GM19328 (cell line): ENCODE data around the gene TNFAIP8L2.

Experiments
- ATAC-seq: cut with Tn5 transposase; IDR thresholded peaks from one replicate; pipeline ENCODE4 v1.9.1; 2021; ENCODE audit warnings: mild to moderate bottlenecking, moderate library complexity; ENCODE audit not compliant: unreplicated experiment

The TNFAIP8L2 gene

DNA sequence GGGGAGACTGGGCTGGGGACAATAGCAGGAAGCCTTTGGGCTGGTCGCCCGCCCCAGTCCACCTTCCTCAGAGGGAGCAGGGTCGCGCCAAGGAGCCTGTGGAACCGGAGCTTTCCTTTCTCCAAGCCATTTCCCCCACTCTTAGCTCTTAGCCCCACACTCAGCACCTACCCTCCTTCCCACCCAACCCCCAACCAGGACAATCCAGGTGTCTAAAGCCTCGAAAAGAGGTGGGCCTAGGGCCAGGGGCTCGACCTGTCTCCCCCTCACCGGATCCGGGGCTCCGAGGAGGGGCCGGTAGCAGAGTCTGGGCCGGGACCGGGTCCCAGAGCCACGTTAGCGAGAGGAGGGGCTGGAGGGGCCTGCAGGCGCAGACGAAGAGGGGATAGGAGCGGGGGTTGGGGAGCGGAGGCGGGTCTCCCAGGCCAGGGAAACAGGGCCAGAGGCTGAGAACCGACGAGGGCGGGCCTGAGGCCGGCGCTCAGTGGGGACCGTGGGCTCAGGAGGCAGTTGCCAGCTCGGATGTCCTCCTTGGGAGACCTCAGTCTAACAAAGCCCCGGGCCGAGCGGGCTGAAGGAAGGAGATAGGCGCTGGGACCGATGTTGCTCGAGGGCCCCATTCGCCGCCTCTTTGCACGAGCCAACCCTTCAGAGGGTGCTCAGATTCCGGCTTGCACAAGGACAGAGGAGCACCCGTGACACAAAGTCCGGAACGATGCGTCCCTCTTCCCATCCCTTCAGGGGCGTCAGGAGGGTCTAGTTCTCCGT, 11.0 kb upstream of the TNFAIP8L2 start:
- no peak for ATAC-seq

DNA sequence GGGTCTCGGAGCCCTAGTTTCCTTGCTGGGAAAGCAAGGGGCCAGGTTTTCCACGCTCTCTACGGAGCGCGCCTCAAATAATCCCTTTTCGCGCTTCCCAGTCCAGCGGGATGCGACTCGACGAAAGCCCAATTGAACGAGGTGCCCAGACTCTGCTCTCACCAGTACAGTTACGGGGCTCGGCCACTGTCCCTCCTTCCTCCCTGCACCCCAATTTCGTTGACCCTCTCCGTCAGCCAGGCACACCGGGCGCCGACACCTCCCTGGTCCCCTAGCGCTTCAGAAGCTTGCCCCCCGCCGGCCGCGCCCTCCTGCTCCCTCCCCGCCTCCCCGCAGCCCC, 10.4 kb upstream of the TNFAIP8L2 start:
- ATAC-seq, result no peak

DNA sequence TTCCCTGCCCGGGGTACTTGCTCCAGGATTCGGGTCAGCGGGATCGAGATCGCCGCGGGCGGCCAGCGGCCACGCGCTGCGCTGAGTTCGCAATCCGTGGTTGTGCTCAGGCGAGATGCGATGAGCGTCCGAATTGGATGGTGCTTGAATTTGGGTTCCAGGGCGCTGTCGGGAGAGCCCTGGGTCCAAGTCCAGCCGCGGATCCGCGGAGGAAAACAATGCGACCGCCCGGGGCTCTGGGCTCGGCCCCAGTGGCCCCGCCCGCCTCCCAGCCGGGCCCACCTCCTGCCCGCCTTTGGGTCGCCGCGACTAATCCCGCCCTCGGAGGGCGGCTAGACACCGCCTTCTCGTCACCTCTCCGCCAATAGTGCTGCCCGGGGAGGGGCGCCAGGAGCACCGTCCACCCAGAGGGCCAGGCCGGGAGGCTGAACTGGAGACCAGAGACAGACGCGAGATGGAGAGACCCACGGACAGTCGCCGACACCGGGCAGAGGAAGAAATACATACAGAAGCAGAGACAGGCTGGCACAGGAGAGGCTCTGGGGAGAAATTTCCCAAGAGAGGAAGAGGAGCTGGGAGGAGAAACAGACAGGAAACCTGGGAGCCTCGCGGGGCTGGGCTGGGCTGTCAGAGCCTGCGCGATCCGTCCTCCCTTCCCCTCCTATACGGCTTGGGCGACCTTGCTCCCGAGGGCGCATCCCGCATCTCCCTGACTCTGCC, 9.9 kb upstream of the TNFAIP8L2 start, which contains the start of gene SEMA6C:
SEMA6C (minus strand) TSS at position 220 of the 720 bp plus-strand sequence. CDS start 4,010 bp downstream, outside the sequence.
- ATAC-seq, result peak; percentile 98

DNA sequence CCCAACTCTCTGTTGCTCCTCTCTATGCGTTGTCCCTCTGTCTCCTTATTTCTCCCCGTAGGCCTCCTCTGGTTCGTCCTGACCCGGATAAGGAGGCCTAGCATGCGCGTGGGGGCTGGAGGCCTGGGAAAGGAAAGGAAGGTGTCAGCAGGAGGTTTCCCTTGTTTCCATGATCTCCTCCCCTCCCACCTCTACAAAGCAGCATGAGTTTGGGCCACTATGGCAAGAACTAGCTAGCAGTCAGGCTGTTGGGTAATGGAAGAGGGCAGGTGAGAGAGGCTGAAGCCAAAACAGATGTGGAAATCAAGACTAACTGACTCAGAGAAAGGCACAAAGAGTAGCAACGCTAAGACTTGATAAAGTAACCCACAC, 9.3 kb upstream of the TNFAIP8L2 start:
- no peak for ATAC-seq

DNA sequence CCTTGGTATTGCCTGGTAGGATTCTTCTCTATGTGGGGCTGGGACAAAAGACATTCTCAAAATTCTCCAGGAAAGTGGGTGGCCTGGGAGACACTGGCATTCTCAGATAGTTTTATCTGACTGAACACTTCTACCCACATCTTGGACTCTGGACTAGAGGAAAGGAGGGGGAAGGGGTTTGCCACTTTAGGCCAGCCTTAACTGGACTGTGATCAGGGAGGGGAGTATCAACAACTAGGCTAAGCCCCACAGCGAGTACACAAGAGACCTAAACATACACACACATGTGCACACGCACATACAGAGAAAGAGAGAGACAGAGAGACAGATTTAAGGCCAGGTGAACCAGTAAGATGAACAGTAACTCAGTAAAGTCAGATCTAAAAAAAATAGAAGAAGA, 8.8 kb upstream of the TNFAIP8L2 start:
- no peak for ATAC-seq

DNA sequence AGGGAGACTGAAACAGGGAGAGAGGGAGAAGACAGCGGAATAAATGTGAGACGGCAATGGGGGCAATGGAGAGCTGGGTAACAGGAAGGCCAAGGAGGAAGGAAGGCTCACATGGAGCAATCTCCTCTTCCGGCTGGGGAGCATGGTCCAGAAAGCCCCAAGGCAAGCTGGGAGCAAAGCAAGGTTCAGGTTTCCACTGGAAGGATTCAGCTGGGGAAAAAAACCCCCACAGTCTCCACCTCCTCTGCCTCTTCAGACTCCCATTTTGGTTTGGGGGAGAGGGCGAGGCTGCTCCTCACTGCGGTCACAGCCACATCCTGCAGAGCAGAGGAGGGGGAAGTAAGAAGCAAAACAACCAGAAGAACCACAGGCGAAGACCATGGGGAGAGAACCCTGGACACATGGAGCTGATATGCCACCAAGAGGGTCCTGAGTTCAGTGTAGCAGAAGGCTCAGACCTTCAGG, 650 bp downstream of the TNFAIP8L2 start:
- ATAC-seq, result no peak

DNA sequence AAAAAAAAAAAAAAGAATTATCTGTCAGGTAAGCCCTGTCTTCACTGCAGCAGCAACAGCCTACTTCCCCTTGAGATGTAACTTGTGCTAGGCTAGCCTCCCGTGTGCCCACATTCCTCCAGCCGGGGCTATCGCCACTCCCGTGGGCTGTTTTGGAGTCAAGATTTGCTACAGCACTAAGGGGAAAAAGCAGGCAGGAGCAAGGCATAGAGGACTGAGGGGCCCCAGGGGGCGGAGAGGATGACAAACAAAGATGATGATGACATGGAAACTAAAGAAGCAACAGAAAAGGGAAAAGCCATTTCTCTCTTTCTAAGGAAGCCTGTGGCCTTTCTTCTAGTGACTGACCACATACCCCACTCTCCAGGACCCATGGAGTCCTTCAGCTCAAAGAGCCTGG, 1.9 kb downstream of the TNFAIP8L2 start:
- ATAC-seq, result no peak

DNA sequence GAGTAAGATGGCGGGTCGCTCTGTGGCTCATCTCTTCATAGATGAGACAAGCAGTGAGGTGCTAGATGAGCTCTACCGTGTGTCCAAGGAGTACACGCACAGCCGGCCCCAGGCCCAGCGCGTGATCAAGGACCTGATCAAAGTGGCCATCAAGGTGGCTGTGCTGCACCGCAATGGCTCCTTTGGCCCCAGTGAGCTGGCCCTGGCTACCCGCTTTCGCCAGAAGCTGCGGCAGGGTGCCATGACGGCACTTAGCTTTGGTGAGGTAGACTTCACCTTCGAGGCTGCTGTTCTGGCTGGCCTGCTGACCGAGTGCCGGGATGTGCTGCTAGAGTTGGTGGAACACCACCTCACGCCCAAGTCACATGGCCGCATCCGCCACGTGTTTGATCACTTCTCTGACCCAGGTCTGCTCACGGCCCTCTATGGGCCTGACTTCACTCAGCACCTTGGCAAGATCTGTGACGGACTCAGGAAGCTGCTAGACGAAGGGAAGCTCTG, 2.4 kb downstream of the TNFAIP8L2 start:
- no peak for ATAC-seq

DNA sequence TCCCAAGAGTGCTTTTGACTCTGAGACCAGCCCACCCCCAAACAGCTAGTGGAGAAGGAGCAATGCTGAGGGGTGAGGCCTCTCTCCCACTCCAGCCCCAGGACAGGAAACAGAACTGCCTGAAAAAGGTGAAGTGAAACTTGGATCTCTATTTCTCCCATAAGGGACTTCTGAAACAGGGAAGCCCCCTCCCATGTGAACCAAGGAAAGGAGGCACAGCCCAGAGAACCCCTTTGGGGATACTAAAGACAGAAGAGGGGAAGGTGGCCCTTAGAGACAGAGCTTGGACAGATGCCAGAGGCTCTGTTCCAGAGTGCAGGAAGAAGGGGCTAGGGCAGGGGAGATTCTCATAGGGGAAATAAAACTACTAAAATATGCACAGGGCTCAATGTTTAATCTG, 2.9 kb downstream of the TNFAIP8L2 start:
- ATAC-seq, result no peak

DNA sequence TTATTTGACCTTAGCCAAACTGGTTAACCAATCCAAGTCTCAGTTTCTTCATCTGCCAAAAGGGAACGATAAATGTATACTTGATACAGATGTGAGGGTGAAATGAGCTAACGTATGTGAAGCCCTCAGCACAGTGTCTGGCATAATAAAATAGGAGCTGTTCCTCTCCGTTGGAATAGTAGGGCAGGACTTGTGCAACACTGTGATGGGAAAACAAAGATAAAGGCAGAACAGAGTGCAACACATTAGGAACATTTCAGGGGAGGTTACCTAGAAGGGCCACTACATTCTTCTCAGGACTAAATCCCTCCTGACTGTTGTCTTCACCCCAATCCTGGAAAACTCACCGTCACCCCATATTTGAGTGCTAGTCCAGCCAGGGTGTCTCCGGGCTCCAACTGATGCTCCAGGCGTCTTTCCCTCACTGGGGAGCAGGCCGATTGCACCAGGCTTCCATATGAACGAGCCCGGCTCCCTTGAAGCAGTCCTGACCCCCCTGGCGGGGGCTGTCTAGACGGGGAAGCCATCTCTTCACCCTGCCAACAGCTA, 8.4 kb downstream of the TNFAIP8L2 start:
- no peak for ATAC-seq

DNA sequence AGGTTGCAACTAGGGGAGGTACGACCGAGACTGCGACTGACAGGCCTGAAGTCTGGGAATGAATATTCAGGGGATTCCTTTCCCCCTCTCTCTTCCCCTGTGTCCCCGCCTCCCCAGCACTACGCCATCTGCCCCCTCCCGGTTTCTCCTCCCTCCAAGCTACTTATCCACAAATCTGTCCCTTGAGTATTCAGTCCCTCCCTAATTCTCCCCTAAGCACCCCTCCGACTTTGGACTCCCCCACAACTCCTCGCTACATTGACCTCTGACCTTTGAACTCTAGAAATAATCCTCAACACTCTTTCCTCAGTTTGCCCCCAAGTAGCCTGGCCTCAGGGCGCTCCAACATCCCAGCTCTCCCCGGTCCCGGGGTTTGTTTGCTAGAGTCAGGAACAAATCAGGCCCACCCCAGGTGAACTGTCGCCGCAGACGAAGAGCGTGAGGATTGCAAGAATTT, 8.9 kb downstream of the TNFAIP8L2 start:
- ATAC-seq, result no peak

DNA sequence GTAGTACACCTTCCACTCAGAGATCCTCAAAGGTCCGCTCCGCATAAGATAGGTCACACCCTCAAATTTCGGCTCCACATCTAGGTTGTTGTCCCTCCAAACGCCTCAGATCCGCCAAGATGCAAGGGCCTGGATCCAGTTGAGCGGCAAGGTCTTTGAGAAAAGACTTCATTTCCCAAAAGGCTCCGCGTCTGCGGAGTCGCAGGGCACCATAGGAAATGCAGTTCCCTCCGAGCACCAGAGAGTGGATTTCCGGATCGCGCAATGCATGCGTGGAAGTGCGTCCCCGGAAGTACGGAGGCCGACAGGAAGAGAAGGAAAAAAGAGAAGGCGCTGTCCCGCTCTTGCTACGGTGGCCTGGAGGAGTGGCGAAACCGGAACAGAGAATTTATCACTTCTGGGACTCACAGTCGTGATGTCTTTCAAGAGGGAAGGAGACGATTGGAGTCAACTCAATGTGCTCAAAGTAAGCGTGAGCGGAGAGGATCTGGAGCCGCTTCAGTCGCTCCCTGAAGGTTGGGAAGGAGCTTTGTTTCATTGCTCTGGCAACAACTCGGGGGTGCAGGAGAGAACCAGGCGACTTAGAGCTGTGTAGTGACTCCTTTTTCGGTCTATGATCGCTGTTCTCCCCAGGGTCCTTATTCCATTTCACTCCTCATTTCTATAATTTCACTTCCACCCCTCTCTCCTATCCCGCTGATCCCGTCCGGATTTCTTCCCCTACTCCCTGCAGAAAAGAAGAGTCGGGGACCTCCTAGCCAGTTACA, 9.5 kb downstream of the TNFAIP8L2 start, which contains the start of the genes LYSMD1 and SCNM1:
LYSMD1 (minus strand) TSS at position 165 of the 767 bp plus-strand sequence. CDS start 644 bp downstream, outside the sequence.
SCNM1 (plus strand) TSS at position 407 of the 767 bp plus-strand sequence; CDS start at position 416, 9 bp downstream.
- peak; percentile 85 for ATAC-seq

DNA sequence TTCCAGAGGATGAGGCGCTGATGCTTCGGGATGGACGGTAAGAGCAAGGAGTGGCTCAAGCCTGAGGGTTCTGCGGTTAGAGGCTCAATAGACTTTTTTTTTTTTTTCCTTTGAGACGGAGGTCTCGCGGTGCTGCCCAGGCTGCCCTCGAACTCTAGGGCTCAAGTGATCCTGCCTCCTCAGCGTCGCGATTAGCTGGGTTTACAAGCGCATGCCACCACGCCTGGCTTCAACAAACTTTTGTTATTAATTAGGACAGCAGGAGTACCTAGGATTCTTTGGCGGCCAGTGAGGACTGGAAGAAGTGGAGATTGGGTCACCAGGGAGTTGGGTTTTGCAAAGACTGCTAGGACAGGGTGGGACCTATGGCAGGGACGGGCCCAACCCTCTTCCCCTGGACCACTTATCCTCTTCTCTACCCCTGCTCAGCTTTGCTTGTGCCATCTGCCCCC, 10.1 kb downstream of the TNFAIP8L2 start:
- no peak for ATAC-seq

DNA sequence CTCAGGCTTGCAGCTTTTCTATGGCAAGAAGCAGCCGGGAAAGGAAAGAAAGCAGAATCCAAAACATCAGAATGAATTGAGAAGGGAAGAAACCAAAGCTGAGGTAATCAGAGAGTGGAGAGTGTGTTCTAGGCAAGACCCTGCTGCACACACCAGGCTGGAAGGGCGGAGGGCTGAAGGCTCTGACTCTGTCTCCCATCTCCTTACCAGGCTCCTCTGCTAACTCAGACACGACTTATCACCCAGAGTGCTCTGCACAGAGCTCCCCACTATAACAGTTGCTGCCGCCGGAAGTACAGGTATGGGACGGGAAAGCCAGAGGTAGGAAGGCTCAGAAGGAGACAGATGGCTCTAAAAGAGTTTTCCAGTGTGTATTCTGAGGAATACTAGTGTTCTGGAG, 10.7 kb downstream of the TNFAIP8L2 start:
- ATAC-seq, result no peak

DNA sequence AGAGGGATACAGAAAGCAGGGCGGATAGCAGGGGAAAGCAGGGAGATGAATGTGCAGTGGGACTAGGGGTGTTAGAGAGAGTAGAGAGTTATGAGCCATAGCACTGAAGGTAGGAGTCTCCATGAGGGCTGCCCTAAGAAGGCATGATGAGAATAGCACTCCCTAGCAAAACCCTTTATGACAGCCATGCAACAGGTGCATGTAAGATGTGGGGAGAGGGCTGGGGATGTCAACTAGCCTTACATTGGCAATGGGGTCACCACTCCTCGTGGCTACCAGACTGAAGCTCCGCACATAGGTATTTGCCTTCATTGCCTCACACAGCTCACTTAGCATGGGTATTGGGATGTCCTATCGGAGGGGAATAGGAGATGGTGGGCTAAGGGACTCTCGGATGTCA, 14.7 kb downstream of the TNFAIP8L2 start:
- no peak for ATAC-seq

DNA sequence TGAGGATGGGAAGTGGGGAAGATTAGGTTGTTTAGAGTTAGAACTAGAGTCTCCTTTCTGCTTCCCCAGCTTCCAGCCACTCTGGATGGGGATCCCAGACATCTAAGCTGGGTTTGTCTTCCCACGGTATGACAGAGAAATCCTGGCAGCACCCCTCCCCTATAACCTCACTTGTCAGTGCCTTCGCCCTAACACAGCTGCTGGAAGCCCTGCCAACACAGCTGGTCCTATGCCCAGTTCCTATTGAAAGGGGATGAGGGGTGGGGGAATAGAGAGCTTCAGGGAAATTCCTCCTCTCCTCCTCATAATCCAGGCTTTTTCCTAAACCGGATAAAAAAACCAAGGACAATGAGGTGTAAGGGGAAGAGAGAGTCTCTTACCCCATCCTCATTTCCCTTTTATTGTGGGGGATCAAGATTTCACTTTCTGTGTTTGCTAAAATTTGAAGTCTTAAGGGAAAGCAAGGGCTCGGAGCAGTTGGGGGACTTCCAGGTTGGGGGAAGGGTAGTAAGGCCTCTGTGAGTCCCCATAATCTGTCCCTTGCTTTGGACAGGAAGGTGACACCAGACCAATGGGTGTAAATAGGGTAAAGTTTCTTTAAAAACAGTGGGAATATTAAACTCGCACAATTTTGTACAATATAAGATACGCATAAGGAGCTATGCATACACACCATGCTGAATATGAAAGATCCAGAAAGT, 18.7 kb downstream of the TNFAIP8L2 start:
- no peak for ATAC-seq

DNA sequence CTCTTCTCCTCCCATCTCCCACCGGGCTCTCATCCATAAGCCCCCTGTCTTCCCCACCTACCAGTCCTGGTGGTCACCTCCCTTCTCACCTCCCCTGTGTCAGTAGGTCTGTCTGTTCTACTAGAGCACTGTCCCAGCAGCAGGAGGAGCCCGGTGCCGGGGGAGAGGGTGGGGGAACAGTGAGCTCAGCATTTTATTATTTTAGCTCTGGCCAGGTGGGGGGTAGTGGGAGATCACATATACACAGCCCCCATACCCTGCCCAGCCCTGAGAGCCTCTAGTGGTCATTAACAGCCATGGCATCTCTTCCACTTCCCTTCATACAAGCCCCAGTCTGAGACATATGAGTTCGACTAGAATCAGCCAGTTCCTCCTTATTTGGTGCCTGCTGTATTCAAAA, 19.4 kb downstream of the TNFAIP8L2 start, which contains the start of gene TMOD4:
TMOD4 (minus strand) TSS at position 119 of the 400 bp plus-strand sequence. CDS start 1,106 bp downstream, outside the sequence.
- ATAC-seq, result no peak

DNA sequence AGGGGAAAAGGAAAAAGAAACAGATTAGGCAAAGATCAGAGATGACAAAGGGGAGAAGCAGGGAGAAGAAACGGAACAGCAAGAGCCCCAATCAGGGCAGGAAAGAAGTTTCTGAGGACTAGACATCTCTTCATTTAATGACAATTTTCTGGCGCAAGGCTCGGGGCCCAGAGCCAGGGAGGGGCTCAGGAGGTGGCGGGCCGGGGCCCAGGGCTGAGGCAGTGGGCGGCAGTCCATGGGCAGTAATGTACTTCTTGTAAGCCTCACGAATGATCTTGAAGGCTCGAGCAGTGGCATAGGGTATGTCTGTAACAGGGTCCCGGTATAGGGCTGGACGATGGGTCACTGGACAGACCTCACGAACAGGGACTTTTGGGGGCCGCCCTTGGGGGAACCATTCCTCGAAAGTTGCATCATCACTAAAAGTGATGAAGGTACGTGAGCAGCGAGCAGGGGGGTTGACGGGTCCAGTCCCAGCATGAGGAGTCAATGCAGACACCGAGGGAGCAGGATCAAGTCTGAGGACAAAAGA, 20.1 kb downstream of the TNFAIP8L2 start:
- ATAC-seq, result no peak

DNA sequence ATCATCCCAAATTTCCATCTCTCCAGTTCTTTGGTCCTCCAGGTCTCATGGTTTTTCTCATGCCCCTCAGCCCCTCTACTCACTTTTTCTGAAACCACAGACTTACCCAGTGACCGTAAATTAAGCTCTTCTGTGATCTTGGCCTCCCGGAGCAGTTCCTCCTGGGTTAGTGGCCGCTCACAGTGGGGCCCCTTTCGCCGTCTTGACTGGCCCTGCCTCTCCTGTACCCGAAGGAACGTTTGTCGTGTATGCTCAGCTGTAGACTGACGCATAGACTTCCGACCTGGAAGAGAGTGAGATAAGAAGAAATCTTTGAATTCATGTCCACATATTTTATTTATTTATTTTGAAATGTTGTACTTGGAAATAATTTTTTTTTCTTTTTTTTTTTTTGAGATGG, 27.8 kb downstream of the TNFAIP8L2 start:
- ATAC-seq, result no peak

DNA sequence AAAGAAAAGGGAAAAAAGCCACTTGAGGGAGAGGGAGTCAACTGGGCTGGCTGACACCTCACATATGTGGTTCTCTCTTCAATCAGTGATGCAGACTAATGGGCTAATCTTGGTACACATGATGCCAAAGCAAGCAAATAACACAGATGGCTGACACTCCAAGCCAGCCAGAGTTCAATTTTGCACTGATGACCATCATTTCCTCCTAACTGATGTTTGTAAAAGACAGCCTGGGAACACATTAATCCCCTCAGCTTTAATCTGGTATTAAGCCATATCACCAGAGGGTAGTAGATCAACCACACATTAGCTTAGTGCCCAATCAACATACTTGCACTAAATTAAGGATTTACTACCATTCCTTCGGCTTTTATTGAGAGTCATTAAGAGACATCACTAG, 30.8 kb downstream of the TNFAIP8L2 start:
- ATAC-seq, result no peak
